ENCODE measurements around the gene ARHGEF37.

Gene ARHGEF37

GRCh38 chr5:149674686-149675085 is 93.4 kb downstream of the ARHGEF37 start:
- peaks cover 4% of the 10 kb centered on the region for H3K9me3 ChIP-seq (ENCODE audit: insufficient read depth, low read length, severe bottlenecking)
- H3K4me1 ChIP-seq (ENCODE audit: insufficient read depth, low read length): no peaks in the 10 kb centered on the region
- TF ChIP-seq EZH2 (IDR thresholded peaks at IDR 0.05; ENCODE audit: borderline replicate concordance, low read depth, low read length, severe bottlenecking): no peak
- TF ChIP-seq, protein P1, sequence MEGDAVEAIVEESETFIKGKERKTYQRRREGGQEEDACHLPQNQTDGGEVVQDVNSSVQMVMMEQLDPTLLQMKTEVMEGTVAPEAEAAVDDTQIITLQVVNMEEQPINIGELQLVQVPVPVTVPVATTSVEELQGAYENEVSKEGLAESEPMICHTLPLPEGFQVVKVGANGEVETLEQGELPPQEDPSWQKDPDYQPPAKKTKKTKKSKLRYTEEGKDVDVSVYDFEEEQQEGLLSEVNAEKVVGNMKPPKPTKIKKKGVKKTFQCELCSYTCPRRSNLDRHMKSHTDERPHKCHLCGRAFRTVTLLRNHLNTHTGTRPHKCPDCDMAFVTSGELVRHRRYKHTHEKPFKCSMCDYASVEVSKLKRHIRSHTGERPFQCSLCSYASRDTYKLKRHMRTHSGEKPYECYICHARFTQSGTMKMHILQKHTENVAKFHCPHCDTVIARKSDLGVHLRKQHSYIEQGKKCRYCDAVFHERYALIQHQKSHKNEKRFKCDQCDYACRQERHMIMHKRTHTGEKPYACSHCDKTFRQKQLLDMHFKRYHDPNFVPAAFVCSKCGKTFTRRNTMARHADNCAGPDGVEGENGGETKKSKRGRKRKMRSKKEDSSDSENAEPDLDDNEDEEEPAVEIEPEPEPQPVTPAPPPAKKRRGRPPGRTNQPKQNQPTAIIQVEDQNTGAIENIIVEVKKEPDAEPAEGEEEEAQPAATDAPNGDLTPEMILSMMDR (IDR thresholded peaks at IDR 0.05; ENCODE audit: borderline replicate concordance, extremely low read depth, low read length, poor library complexity, severe bottlenecking): no peak
- H3K27me3 ChIP-seq (ENCODE audit: insufficient read depth, low read length, poor library complexity): peaks cover 3% of the 10 kb centered on the region
- no peak overlapping the region for H2AFZ ChIP-seq (ENCODE audit: low read depth, low read length)
- no peak overlapping the region for H3K4me3 ChIP-seq (ENCODE audit: low read depth in 1 of 2, low read length in 2 of 2)
- H4K20me1 ChIP-seq (ENCODE audit: insufficient read depth, low read length): no peaks in the 10 kb centered on the region
- no peaks in the 10 kb centered on the region for H3K79me2 ChIP-seq (ENCODE audit: insufficient read depth, low read length)
- DNase-seq (no peak), ATAC-seq (ENCODE audit: insufficient read depth, low read depth) (no peak)
- H3K4me2 ChIP-seq (ENCODE audit: insufficient read depth, low read length): no peak overlapping the region
- H3K9ac ChIP-seq (ENCODE audit: low read depth, low read length): no peak overlapping the region
- no peaks in the 10 kb centered on the region for H3K36me3 ChIP-seq (ENCODE audit: insufficient read depth, low read length)
- no peak overlapping the region for H3K27ac ChIP-seq (ENCODE audit: low read length)

- Histone ChIP-seq H3K9ac (ENCODE audit: low read depth, low read length) (no peak overlapping the region), H3K27ac (ENCODE audit: low read length) (no peak overlapping the region), H3K4me1 (ENCODE audit: insufficient read depth, low read length) (no peaks in the 10 kb centered on the region), H2AFZ (ENCODE audit: low read depth, low read length) (no peak overlapping the region), H3K79me2 (ENCODE audit: insufficient read depth, low read length) (no peaks in the 10 kb centered on the region), H3K36me3 (ENCODE audit: insufficient read depth, low read length) (no peaks in the 10 kb centered on the region), H3K4me2 (ENCODE audit: insufficient read depth, low read length) (no peak overlapping the region), H4K20me1 (ENCODE audit: insufficient read depth, low read length) (no peaks in the 10 kb centered on the region), H3K4me3 (ENCODE audit: low read depth in 1 of 2, low read length in 2 of 2) (no peak overlapping the region), H3K9me3 (ENCODE audit: insufficient read depth, low read length, severe bottlenecking) (peaks cover 4% of the 10 kb centered on the region), H3K27me3 (ENCODE audit: insufficient read depth, low read length, poor library complexity) (peaks cover 3% of the 10 kb centered on the region)
- no peak for ATAC-seq (ENCODE audit: insufficient read depth, low read depth)
- TF ChIP-seq, protein P1 (IDR thresholded peaks at IDR 0.05; ENCODE audit: borderline replicate concordance, extremely low read depth, low read length, poor library complexity, severe bottlenecking): no peak
- TF ChIP-seq EZH2 (IDR thresholded peaks at IDR 0.05; ENCODE audit: borderline replicate concordance, low read depth, low read length, severe bottlenecking): no peak
- DNase-seq: no peak
These were observed 94.4 kb downstream of the ARHGEF37 start for GRCh38 chr5:149675610-149676201.

- H2AFZ ChIP-seq (ENCODE audit: low read depth, low read length): no peak overlapping the region
- H3K4me3 ChIP-seq (ENCODE audit: low read depth in 1 of 2, low read length in 2 of 2): no peak overlapping the region
- H3K9me3 ChIP-seq (ENCODE audit: insufficient read depth, low read length, severe bottlenecking): no peaks in the 10 kb centered on the region
- no peak overlapping the region for H3K27ac ChIP-seq (ENCODE audit: low read length)
- no peaks in the 10 kb centered on the region for H3K4me1 ChIP-seq (ENCODE audit: insufficient read depth, low read length)
- H4K20me1 ChIP-seq (ENCODE audit: insufficient read depth, low read length): no peaks in the 10 kb centered on the region
- no peaks in the 10 kb centered on the region for H3K36me3 ChIP-seq (ENCODE audit: insufficient read depth, low read length)
- H3K9ac ChIP-seq (ENCODE audit: low read depth, low read length): no peak overlapping the region
- no peak overlapping the region for H3K4me2 ChIP-seq (ENCODE audit: insufficient read depth, low read length)
- TF ChIP-seq, protein P1 (IDR thresholded peaks at IDR 0.05; ENCODE audit: borderline replicate concordance, extremely low read depth, low read length, poor library complexity, severe bottlenecking): no peak
- TF ChIP-seq EZH2 (IDR thresholded peaks at IDR 0.05; ENCODE audit: borderline replicate concordance, low read depth, low read length, severe bottlenecking): no peak
- no peaks in the 10 kb centered on the region for H3K79me2 ChIP-seq (ENCODE audit: insufficient read depth, low read length)
- peaks cover 3% of the 10 kb centered on the region for H3K27me3 ChIP-seq (ENCODE audit: insufficient read depth, low read length, poor library complexity)
- DNase-seq (no peak), ATAC-seq (ENCODE audit: insufficient read depth, low read depth) (no peak)
These were observed 96.4 kb downstream of the ARHGEF37 start for GRCh38 chr5:149677731-149678130.

Data from DND-41 (cell line).